GM19043 (cell line): ENCODE measurements around the gene MAP4K3.
A peak's percentile ranks its signal among the peaks of the same experiment; 100 is the strongest.
"Not testable (repeated sequence)": the region's sequence is repeated elsewhere in the genome, so short reads cannot be mapped to it uniquely, and the experiment has no call there.

Experiments
- ATAC-seq: cut with Tn5 transposase; IDR thresholded peaks from one replicate; pipeline ENCODE4 v1.9.1; 2021; ENCODE audit warnings: low read depth; ENCODE audit not compliant: unreplicated experiment

The MAP4K3 gene

GRCh38 chr2:39411181-39411944, 25.7 kb downstream of the MAP4K3 start:
- ATAC-seq = no peak

- ATAC-seq = no peak
Observed at GRCh38 chr2:39409697-39410389, 27.2 kb downstream of the MAP4K3 start.

DNA sequence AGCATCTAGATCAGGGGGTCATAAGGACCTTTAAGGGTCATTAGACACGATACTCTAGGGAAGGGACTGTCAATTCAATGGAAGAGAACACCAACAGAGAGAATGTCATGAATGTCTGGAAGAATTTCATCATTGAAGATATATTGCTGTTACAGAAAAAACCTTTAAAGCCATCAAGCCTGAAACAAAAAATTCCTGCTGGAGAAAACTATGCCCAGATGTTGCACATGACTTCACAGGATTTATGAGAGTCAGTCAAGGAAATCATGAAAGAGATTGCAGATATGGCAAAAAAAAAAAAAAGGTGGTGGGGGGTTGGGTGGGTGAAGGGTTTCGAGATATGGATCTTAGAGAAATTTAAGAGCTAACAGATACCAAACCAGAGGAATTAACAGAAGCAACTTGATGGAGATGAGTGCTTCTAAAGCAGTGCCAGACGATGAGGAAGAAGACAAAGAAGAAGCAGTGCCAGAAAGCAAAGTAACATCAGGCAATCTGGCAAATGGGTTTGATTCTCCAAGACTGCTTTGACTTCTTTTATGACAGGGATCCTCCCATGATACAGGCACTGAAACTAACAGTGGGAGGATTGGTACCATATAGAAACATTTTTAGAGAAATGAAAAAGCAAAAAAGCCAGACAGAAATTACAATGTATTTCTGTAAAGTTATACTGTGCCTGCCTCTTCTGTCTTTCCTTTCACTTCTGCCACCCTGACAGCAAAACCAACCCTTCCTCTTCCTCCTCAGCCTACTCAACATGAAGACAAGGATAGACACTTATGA, 28.5 kb downstream of the MAP4K3 start:
- no peak for ATAC-seq

DNA sequence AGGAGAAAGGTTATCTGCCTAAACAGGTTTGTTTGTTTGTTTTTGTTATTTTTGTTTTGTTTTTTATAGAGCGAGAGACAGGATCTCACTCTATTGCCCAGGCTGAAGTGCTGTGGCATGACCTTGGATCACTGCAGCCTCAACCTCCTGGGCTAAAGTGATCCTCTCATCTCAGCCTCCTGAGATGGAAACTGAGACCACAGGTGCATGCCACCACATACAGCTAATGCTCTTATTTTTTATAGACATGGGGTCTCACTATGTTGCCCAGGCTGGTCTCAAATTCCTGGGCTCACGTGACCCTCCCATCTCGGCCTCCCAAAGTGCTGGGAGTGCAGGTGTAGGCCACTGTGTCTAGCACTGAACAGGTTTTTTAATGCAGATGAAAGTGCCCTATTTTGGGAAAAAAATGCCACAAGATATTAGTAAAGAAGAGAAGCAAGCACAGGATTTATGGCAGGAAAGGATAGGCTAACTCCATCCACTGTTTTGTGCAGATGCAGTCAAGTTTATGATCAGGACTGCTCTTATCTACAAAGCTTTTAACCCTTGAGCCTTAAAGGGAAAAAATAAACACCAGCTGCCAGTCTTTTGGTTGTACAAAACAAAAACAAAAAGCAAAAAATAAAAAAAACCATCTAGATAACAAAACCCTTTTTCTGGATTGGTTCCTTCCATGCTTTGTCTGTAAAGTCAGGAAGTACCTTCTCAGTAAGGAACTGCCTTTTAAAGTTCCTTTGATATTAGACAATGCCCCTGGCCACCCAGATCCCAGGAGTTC, 29.4 kb downstream of the MAP4K3 start:
- ATAC-seq = no peak

GRCh38 chr2:39405364-39405763, 31.7 kb downstream of the MAP4K3 start:
- ATAC-seq = no peak

DNA sequence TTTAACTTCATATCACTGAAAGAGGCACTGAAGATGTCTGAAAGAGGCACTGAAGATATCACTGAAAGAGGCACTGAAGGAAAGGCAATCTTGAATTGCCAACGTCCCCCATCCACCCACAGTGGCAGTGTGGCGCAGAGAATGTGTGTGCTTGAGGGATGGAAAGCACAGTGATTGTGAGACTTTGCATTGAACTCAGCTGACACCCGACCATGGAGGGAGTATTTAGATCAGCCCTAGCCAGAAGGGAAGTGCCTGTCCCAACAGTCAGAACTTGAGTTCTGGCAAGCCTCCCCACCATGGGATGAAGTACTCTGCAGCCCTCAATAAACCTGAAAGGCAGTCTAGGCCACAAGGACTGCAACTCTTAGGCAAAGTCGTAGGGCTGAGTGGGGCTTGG, 33.8 kb downstream of the MAP4K3 start:
- ATAC-seq = no peak

DNA sequence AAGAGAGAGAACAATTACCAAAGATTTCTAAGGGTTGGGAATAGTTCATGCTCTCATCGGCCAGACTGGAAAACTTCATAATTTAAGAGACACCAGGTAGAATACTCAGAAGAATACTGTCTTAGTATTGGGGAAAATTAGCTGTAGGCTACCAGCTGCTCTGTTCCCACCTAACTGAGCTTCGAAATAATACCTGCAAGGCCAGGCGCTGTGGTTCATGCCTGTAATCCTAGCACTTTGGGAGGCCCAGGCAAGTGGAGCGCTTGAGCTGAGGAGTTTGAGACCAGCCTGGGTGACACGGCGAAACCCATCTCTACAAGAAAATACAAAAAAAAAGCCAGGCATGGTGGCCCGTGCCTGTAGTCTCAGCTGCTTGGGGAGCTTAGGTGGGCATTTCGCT, 35.8 kb downstream of the MAP4K3 start:
- ATAC-seq = no peak

GRCh38 chr2:39399570-39399969, 37.5 kb downstream of the MAP4K3 start:
- ATAC-seq = no peak

DNA sequence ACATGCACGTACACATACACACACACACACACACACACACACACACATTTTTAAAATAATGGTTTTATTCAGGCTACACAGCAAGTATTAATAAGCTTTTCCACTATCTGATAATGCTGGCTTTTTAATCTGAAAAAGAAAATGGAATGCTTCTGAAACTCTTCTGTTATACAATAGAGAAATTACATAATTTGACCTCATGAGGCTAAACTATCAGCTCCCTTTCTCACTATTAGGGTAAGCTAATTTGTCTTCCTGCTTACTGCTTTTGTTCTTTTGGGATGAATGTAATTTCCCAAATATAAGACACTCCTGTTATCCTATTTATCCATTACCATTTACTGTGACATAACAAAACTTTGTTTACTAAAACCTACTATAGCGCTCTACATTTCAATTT, 41.8 kb downstream of the MAP4K3 start:
- ATAC-seq = no peak

- no peak for ATAC-seq
Observed at GRCh38 chr2:39394516-39394961, 42.5 kb downstream of the MAP4K3 start.

DNA sequence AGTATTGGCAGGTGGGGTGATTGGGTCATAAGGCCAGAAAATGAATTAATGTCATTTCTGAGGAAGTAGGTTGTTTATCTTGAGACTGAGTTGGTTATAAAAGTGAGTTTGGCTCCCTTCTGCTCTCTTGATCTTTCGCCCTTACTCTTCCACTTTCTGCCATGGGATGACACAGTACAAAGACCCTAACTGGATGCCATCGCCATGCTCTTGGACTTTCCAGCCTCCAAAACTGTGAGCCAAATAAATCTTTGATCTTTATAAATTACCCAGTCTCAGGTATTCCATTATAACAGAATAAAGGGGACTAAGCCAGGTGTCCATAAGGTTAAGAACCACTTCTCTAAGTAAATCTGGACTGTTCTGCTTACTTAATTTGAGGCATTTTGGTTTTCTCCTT, 44.4 kb downstream of the MAP4K3 start:
- no peak for ATAC-seq

GRCh38 chr2:39390216-39390615, 46.9 kb downstream of the MAP4K3 start:
- no peak for ATAC-seq

GRCh38 chr2:39386064-39386463, 51.0 kb downstream of the MAP4K3 start:
- ATAC-seq = no peak

DNA sequence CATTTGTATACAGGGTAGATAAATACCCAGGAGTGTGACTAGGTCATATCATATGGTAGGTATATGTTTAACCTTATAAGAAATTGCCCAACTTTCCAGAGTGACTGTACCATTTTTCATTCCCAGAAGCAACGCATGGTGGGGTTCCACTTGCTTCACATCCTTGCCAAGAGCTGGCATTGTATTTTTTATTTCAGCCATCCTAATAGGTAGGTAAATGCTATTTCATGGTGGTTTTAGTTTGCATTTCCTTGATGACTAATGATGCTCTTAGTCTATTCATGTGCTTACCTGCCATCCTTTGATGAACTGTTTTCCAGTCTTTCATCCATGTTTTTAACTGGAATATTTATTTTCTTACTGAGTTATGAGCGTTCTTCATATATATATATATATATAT, 51.9 kb downstream of the MAP4K3 start:
- ATAC-seq = no peak

DNA sequence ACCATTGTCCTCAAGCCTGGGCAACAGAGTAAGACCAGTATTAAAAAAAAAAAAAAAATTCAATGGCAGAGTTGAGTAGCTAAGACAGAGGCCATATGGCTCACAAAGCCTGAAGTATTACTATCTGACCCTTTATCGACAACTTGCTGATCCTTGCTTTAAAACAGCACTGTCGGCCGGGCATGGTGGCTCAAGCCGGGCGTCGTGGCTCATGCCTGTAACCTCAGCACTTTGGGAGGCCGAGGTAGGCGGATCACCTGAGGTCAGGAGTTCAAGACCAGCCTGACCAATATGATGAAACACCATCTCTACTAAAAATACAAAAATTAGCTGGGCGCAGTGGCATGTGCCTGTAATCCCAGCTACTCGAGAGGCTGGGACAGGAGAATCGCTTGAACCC, 53.0 kb downstream of the MAP4K3 start:
- ATAC-seq = not testable (repeated sequence)

DNA sequence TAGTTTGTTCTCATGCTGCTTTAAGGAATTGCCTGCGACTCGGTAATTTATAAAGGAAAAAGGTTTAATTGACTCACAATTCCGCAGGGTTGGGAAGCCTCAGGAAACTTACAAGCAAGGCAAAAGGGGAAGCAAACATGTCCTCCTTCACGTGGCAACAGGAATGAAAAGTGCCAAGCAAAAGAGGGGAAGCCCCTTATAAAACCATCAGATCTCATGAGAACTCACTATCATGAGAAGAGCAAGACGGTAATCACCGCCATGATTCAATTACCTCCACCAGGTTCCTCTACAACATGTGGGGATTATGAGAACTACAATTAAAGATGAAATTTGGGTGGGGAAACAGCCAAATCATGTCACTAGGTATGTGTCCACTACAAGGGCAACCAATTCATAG, 53.9 kb downstream of the MAP4K3 start:
- no peak for ATAC-seq

GRCh38 chr2:39381653-39382052, 55.4 kb downstream of the MAP4K3 start:
- ATAC-seq = no peak

- ATAC-seq = no peak
Observed at GRCh38 chr2:39380525-39381150, 56.4 kb downstream of the MAP4K3 start.

GRCh38 chr2:39379643-39380524, 57.2 kb downstream of the MAP4K3 start:
- ATAC-seq = peak; percentile 77
